ENCODE data around the gene WNK2.

WNK2 gene

GRCh38 chr9:93220627-93221026, 36.7 kb downstream of the WNK2 start:
- ATAC-seq = no peak

- no peak for ATAC-seq
Measured at GRCh38 chr9:93221044-93221443, 37.1 kb downstream of the WNK2 start.

- no peak for ATAC-seq
Measured at GRCh38 chr9:93222890-93223259, 38.9 kb downstream of the WNK2 start.

- no peak for ATAC-seq
Measured at GRCh38 chr9:93223260-93224180, 39.6 kb downstream of the WNK2 start.

- no peak for ATAC-seq
Measured at GRCh38 chr9:93224591-93224990, 40.7 kb downstream of the WNK2 start.

- ATAC-seq = no peak
Measured at GRCh38 chr9:93225417-93225816, 41.5 kb downstream of the WNK2 start.

GRCh38 chr9:93225892-93226291, 42.0 kb downstream of the WNK2 start:
- ATAC-seq = no peak

- no peak for ATAC-seq
Measured at GRCh38 chr9:93226819-93227218, 42.9 kb downstream of the WNK2 start.

GRCh38 chr9:93228030-93228429, 44.1 kb downstream of the WNK2 start:
- no peak for ATAC-seq

GRCh38 chr9:93228453-93228852, 44.5 kb downstream of the WNK2 start:
- ATAC-seq = no peak

DNA sequence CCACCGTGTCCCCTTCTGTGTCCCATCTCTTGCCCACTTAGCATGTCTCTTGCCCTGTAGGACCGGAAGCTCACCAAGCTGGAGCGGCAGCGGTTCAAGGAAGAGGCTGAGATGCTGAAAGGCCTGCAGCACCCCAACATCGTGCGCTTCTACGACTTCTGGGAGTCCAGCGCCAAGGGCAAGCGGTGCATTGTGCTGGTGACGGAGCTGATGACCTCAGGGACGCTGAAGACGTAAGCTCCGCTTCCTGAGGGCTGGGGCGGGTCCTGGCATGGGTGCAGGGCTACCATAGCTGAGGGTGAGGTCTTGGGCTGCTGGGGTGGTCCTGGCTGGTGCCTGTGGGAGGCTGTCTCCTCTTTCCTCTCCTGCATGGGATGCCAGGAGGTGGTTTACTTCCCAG, 45.7 kb downstream of the WNK2 start:
- ATAC-seq = no peak

GRCh38 chr9:93230185-93230584, 46.2 kb downstream of the WNK2 start:
- ATAC-seq = no peak

- no peak for ATAC-seq
Measured at GRCh38 chr9:93230601-93231000, 46.7 kb downstream of the WNK2 start.

GRCh38 chr9:93231121-93231694, 47.3 kb downstream of the WNK2 start:
- no peak for ATAC-seq

- ATAC-seq = no peak
Measured at GRCh38 chr9:93231716-93232115, 47.8 kb downstream of the WNK2 start.

GRCh38 chr9:93232388-93232960, 48.5 kb downstream of the WNK2 start:
- ATAC-seq = no peak

DNA sequence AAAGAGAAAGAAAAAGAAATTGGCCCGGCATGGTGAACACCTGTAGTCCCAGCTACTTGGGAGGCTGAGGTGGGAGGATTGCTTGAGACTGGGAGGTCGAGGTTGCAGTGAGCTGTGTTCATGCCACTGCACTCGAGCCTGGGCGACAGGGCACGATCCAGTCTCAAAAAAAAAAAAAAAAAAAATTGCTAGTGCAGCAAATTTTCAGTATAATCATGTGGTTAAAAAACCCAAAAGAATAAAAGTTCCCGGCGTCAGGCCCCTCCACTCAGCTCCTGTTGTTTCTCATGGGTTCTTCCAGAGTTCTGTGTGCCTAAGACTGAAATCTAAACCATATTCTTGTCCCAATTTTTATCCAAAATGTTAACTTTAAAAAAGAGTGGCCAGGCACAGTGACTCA, 49.1 kb downstream of the WNK2 start:
- no peak for ATAC-seq

- no peak for ATAC-seq
Measured at GRCh38 chr9:93234600-93234999, 50.7 kb downstream of the WNK2 start.

- ATAC-seq = no peak
Measured at GRCh38 chr9:93235300-93235960, 51.5 kb downstream of the WNK2 start.

- ATAC-seq = no peak
Measured at GRCh38 chr9:93236541-93237206, 52.7 kb downstream of the WNK2 start.

DNA sequence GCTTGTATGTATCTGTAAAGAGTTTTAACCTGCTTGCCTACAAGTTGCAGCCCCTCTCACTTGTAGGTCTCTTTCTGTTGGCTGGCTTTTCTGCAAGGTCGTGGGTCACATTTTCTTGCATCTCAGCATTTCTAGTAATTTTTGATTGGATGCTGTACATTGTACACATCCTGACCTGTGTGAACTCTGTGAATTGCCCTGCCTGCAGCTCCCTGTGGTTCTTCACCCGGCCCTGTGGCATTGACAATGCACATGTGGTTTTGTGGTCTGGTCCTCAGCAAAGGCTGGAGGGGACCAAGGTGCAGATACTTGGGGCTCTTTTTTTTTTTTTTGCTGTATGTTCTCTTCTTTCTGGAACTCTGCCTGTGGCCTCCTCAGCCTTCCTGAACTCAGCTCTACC, 53.6 kb downstream of the WNK2 start:
- ATAC-seq = no peak

DNA sequence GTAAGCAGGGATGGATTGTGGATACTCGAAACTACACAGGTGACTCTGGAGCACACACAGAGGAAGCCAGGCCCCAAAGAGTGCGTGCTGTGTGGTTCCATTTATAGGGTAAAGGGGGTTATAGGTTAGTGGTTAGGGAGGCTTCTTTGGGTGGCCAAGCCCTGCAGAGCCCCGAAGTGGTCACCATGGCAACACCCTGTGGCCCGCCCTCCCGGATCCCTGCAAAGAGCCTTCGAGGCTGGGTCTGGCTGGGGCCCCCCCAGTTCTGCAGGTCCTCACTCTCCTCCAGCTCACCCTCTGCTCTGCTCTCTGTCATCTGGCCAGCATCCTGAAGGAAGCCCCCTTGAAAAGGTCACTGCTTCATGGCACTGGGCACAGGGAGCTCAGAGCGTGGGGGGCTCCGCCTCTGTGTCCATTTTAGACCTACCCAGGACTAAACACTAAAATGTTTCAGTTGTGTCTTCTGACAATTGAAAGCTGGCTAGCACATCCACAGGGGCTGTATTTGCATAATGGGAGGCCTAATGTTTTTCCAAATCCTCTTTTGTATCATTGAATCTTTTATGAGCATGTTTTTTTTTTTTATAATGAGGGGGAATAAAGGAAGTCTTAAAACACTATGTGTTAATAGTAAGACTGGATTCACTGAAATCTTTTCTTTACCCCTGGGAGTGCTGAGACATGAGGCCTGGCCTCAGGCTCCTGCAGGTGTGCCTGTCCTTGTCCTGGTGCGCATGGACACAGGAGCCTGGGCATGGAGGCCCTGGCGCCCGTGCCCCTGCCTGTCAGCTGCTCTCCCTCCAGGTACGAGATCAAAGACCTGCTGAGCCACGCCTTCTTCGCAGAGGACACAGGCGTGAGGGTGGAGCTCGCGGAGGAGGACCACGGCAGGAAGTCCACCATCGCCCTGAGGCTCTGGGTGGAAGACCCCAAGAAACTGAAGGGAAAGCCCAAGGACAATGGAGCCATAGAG, 55.3 kb downstream of the WNK2 start:
- ATAC-seq = no peak
